NCI-H1694 treated with DMSO at 0.1 percent for 48 hours (cell line): ENCODE data around the gene PSMB9.

Experiments
- DNase-seq: peaks from one replicate; lab custom pipeline; 2025; lab: John Stamatoyannopoulos, UW

Gene PSMB9

GRCh38 chr6:32839356-32839755, 14.6 kb upstream of the PSMB9 start:
- DNase-seq, result no peak

- DNase-seq, result no peak
These were observed 13.3 kb upstream of the PSMB9 start for GRCh38 chr6:32840604-32841246.

- DNase-seq, result no peak
These were observed 11.9 kb upstream of the PSMB9 start for GRCh38 chr6:32842021-32842650.

- no peak for DNase-seq
These were observed 11.3 kb upstream of the PSMB9 start for GRCh38 chr6:32842690-32843089.

- no peak for DNase-seq
These were observed 10.5 kb upstream of the PSMB9 start for GRCh38 chr6:32843331-32843978.

- DNase-seq, result peak; percentile 87
These were observed 9.8 kb upstream of the PSMB9 start, which contains the start of gene PSMB8 for GRCh38 chr6:32843979-32844838. PSMB8 (minus strand) TSS chr6:32844047; CDS start chr6:32843996, 51 bp downstream.

GRCh38 chr6:32844839-32845383, 9.1 kb upstream of the PSMB9 start:
- DNase-seq, result no peak

GRCh38 chr6:32845384-32845884, 8.6 kb upstream of the PSMB9 start:
- DNase-seq, result no peak

GRCh38 chr6:32847004-32847403, 7.0 kb upstream of the PSMB9 start:
- no peak for DNase-seq

GRCh38 chr6:32847795-32848194, 6.2 kb upstream of the PSMB9 start:
- DNase-seq, result no peak

- no peak for DNase-seq
These were observed 4.9 kb upstream of the PSMB9 start for GRCh38 chr6:32849126-32849525.

GRCh38 chr6:32851025-32851424, 3.0 kb upstream of the PSMB9 start:
- DNase-seq, result no peak

GRCh38 chr6:32852018-32852843, 1.8 kb upstream of the PSMB9 start:
- DNase-seq, result no peak

GRCh38 chr6:32852844-32853540, 1.0 kb upstream of the PSMB9 start:
- no peak for DNase-seq

- no peak for DNase-seq
These were observed 585 bp downstream of the PSMB9 start for GRCh38 chr6:32854376-32855178.

GRCh38 chr6:32855467-32856174, 1.6 kb downstream of the PSMB9 start:
- no peak for DNase-seq

GRCh38 chr6:32857156-32857891, 3.3 kb downstream of the PSMB9 start:
- DNase-seq, result no peak

- DNase-seq, result no peak
These were observed 4.2 kb downstream of the PSMB9 start for GRCh38 chr6:32858194-32858593.
